ENCODE results near the gene ETFA.

The ETFA gene

DNA sequence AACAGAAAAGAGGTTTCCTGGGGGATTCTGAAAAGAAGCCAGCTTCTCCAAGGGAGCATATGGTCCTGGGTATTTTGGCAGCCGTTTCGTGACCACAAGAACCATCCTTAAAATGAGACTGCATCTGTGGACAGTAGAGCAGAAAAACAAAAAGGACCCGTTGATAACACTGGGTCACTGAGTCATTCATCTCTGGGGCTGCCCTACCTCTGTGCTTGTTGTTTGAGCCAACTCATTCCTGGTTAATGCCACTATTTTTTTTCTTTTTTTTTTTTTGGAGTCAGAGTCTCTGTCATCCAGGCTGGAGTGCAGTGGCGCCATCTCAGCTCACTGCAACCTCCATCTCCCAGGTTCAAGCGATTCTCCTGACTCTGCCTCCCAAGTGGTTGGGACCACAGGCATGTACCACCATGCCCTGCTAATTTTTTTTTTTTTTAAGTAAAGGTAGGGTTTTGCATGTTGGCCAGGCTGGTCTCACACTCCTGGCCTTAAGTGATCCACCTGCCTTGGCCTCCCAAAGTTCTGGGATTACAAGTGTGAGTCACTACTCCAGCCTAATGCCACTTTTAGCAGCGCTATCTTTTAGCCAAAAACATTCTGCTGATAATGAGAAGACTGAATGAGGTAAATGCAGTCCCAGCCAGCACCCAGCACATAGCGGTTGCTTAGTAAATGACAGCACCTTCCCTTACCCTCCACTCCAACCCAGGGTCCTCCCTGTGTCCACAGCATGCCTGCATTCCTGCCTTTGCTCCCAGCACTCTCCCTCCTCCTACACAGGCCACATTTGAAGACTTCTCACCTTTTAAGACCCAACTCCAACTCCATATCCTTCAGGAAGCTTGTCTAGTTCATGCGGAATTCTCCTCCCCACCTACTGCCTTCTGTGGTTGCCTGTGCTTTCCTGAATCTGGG, 16.2 kb upstream of the ETFA start:
- no peaks in the 10 kb centered on the region for H3K4me1 ChIP-seq
- H3K27me3 ChIP-seq: peaks cover 59% of the 10 kb centered on the region
- H3K4me3 ChIP-seq (ENCODE audit: low read depth, low read length): no peak overlapping the region
- no peaks in the 10 kb centered on the region for H3K9me3 ChIP-seq
- no peaks in the 10 kb centered on the region for H3K36me3 ChIP-seq
- no peak for DNase-seq
- TF ChIP-seq, protein P1, sequence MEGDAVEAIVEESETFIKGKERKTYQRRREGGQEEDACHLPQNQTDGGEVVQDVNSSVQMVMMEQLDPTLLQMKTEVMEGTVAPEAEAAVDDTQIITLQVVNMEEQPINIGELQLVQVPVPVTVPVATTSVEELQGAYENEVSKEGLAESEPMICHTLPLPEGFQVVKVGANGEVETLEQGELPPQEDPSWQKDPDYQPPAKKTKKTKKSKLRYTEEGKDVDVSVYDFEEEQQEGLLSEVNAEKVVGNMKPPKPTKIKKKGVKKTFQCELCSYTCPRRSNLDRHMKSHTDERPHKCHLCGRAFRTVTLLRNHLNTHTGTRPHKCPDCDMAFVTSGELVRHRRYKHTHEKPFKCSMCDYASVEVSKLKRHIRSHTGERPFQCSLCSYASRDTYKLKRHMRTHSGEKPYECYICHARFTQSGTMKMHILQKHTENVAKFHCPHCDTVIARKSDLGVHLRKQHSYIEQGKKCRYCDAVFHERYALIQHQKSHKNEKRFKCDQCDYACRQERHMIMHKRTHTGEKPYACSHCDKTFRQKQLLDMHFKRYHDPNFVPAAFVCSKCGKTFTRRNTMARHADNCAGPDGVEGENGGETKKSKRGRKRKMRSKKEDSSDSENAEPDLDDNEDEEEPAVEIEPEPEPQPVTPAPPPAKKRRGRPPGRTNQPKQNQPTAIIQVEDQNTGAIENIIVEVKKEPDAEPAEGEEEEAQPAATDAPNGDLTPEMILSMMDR (IDR thresholded peaks at IDR 0.05; ENCODE audit: low read depth, low read length): no peak

DNA sequence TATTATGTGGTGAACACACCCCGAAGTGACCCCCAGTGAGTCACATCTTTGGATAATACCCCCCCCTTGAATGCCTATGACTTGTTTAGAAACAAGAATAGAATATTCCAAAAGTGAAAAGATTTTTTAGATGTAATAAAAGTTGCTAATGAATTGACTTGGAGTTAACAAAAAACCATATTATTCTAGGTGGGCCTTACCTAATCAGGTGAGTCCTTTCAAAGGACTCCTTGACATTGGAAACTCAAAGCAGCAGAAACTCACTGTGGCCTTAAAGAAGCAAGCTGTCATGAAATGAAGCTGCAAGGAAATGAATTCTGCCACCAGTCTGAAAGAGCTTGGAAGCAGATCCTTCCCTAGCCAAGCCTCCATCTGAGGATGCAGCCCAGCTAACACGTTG, 14.4 kb upstream of the ETFA start:
- Histone ChIP-seq H3K4me3 (ENCODE audit: low read depth, low read length) (no peak overlapping the region), H3K4me1 (no peaks in the 10 kb centered on the region), H3K27me3 (peaks cover 59% of the 10 kb centered on the region), H3K36me3 (no peaks in the 10 kb centered on the region), H3K9me3 (no peaks in the 10 kb centered on the region)
- no peak for DNase-seq
- TF ChIP-seq, protein P1 (IDR thresholded peaks at IDR 0.05; ENCODE audit: low read depth, low read length): no peak

DNA sequence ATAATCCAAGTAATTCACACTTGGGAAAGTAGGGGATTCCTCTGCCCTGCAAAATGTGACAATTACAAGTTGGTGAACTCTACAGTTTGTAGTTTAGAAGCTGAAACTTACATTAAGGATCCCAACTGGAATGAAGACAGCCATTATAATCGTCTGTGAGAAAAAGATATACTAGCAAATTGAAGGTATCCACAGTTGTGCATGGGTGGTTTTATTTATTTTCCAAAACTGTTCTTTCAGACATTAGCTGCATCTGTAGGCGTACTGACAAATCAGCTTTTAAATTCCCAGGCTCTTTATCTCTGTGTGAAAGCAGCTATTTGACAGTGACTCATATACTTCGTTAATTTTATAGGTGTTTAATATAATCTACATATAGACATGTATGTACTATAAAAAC, 12.8 kb upstream of the ETFA start:
- Histone ChIP-seq H3K36me3 (no peaks in the 10 kb centered on the region), H3K4me3 (ENCODE audit: low read depth, low read length) (no peak overlapping the region), H3K4me1 (no peaks in the 10 kb centered on the region), H3K27me3 (peaks cover 56% of the 10 kb centered on the region), H3K9me3 (no peaks in the 10 kb centered on the region)
- TF ChIP-seq, protein P1 (IDR thresholded peaks at IDR 0.05; ENCODE audit: low read depth, low read length): no peak
- no peak for DNase-seq

DNA sequence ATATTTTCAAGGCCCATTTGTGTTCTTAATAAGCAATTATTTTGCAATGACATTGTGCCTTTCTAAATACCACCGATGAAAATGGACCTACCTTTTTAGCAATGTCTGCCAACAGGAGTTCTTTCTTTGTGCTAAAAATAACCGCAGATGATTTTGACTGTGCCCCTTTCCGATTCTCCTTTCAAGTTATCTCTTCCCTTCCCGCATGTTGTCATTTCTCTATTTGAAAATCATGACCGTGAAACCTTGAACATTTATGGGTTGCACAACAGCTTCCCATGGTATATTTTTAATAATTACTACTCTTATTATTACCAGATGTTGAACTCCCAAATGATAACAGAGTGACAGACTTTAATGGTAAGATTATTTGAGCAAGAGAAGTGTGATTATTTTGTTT, 10.3 kb upstream of the ETFA start:
- Histone ChIP-seq H3K4me1 (no peaks in the 10 kb centered on the region), H3K27me3 (peaks cover 37% of the 10 kb centered on the region), H3K4me3 (ENCODE audit: low read depth, low read length) (no peak overlapping the region), H3K36me3 (no peaks in the 10 kb centered on the region), H3K9me3 (no peaks in the 10 kb centered on the region)
- no peak for DNase-seq
- TF ChIP-seq, protein P1 (IDR thresholded peaks at IDR 0.05; ENCODE audit: low read depth, low read length): no peak

DNA sequence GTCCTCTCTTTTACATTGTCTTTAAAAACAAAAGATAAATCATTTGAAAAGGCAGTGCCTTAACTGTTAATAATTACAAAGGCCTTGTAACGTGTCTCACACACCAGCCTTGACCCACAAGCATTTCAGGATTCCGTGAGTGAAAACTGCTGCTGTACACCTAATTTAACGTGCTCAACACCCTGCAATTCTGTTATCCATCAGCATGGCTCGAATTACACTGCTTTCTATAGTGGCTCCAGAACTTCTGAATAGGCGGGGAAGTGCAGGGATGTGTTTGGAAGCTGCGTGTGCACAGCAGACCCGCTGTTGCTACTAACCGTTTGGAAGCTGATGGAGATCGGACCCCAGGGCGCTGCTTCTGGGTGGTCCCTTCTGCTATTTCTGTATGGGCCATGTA, 9.9 kb upstream of the ETFA start:
- no peak for DNase-seq
- H3K9me3 ChIP-seq: no peaks in the 10 kb centered on the region
- H3K4me3 ChIP-seq (ENCODE audit: low read depth, low read length): no peak overlapping the region
- no peaks in the 10 kb centered on the region for H3K36me3 ChIP-seq
- TF ChIP-seq, protein P1 (IDR thresholded peaks at IDR 0.05; ENCODE audit: low read depth, low read length): no peak
- peaks cover 36% of the 10 kb centered on the region for H3K27me3 ChIP-seq
- H3K4me1 ChIP-seq: no peaks in the 10 kb centered on the region

DNA sequence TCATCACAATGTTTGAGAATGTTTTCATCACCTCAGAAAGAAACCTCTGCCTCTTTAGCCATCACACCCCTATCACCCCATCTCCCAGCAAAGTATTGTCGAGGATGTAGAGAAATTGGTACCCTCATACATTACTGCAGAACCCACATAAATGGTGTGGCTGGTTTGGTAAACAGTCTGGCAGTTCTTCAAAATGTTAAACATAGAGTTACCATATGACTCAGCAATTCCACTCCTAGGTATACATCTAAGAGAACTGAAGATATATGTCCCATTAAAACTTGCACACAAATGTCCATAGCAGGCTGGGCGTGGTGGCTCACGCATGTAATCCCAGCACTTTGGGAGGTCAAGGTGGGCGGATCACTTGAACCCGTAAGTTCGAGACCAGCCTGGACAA, 8.7 kb upstream of the ETFA start:
- Histone ChIP-seq H3K4me1 (no peaks in the 10 kb centered on the region), H3K4me3 (ENCODE audit: low read depth, low read length) (no peak overlapping the region), H3K9me3 (no peaks in the 10 kb centered on the region), H3K36me3 (no peaks in the 10 kb centered on the region), H3K27me3 (peaks cover 26% of the 10 kb centered on the region)
- DNase-seq: no peak
- TF ChIP-seq, protein P1 (IDR thresholded peaks at IDR 0.05; ENCODE audit: low read depth, low read length): no peak

Measured in BE2C (cell line).